ENCODE data around the gene UNCX.
"Not testable (repeated sequence)": the region's sequence is repeated elsewhere in the genome, so short reads cannot be mapped to it uniquely, and the experiment has no call there.

UNCX gene

DNA sequence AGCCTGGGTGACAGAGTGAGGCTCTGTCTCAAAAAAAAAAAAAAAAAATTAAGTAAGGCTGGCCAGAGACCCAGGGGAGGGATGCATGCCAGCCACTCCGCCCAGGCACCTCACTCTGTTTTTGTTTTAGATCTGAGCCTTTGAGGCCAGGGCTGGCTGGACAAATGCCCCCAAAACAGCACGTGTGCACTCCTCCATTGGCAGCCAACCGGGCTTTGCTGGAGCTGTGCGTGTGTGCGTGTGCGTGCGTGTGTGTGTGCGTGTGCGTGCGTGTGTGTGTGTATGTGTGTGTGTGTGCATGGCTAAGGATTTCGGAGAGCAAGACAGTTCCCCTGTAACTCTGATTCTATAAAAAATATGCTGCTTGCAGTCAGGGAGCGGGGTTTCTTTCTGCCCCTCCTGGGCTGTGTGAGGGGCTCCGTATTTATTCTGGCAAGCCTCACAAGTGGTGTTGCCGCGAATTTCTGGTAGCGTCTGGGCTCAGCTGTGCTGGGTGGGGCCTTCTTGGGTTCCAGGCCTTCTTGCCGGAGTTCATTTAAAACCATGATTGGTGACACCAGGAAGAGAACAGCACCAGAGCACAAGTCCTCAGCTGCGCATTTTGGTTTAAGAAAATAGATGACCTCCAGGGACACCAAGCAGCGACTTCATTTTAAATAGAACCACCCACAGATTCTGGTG is 28.1 kb upstream of the UNCX start:
- Histone ChIP-seq H3K36me3 (replicated peaks) (no peaks in the 10 kb centered on the region), H3K4me3 (ENCODE audit: low read depth, low read length) (no peak overlapping the region), H3K27me3 (replicated peaks) (peaks cover 9% of the 10 kb centered on the region), H3K27ac (no peak overlapping the region)
- in situ Hi-C loops (cut with HindIII; ENCODE audit: low pct_ligation_motif_present, low sequenced_read_pairs): no loop called here
- TF ChIP-seq, protein P1, sequence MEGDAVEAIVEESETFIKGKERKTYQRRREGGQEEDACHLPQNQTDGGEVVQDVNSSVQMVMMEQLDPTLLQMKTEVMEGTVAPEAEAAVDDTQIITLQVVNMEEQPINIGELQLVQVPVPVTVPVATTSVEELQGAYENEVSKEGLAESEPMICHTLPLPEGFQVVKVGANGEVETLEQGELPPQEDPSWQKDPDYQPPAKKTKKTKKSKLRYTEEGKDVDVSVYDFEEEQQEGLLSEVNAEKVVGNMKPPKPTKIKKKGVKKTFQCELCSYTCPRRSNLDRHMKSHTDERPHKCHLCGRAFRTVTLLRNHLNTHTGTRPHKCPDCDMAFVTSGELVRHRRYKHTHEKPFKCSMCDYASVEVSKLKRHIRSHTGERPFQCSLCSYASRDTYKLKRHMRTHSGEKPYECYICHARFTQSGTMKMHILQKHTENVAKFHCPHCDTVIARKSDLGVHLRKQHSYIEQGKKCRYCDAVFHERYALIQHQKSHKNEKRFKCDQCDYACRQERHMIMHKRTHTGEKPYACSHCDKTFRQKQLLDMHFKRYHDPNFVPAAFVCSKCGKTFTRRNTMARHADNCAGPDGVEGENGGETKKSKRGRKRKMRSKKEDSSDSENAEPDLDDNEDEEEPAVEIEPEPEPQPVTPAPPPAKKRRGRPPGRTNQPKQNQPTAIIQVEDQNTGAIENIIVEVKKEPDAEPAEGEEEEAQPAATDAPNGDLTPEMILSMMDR (IDR thresholded peaks at IDR 0.05; ENCODE audit: low read depth, low read length, missing control alignments): no peak
- DNase-seq: no peak

DNA sequence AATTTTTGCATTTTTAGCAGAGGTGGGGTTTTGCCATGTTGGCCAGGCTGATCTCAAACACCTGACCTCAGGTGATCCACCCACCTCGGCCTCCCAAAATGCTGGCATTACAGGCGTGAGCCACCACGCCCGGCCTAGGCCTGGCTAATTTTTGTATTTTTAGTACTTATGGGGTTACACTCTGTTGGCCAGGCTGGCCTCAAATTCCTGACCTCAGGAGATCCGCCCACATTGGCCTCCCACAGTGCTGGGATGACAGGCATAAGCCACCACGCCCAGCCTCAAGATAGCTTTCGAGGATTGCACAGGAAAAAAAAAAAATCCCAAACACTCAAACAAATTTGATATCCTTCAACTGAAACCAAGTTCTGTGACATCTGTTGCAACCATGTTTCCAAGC is 26.9 kb upstream of the UNCX start:
- in situ Hi-C loops (cut with HindIII; ENCODE audit: low pct_ligation_motif_present, low sequenced_read_pairs): not testable (repeated sequence)

DNA sequence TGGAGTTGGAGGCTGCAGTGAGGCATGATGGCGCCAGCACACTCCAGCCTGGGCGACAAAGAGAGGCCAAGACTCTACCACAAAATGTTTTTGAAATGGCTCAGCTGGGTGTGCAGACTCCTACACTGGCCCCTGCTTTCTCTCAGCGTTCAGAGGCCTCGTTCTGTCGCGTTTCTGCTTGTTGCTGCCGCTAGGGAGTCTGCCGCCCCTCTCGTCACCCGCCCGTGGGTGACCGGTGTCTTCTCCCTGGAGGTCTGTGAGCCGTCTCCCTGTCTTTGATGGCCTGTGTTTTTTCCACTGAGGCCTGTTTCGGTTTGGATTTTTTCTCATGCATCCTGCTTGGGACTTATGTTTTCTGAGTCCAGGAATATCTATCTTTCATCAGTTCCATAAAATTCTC is 23.6 kb upstream of the UNCX start:
- Histone ChIP-seq H3K4me3 (ENCODE audit: low read depth, low read length) (no peak overlapping the region), H3K27me3 (replicated peaks) (peaks cover 31% of the 10 kb centered on the region), H3K36me3 (replicated peaks) (no peaks in the 10 kb centered on the region), H3K27ac (no peak overlapping the region)
- DNase-seq: no peak
- TF ChIP-seq, protein P1 (IDR thresholded peaks at IDR 0.05; ENCODE audit: low read depth, low read length, missing control alignments): no peak
- in situ Hi-C loops (cut with HindIII; ENCODE audit: low pct_ligation_motif_present, low sequenced_read_pairs): no loop called here

More for the DNA sequence above, 26.9 kb upstream of the UNCX start:
- H3K4me3 ChIP-seq (ENCODE audit: low read depth, low read length); H3K36me3 ChIP-seq (replicated peaks); H3K27me3 ChIP-seq (replicated peaks); H3K27ac ChIP-seq; DNase-seq: not testable (repeated sequence)

DNA sequence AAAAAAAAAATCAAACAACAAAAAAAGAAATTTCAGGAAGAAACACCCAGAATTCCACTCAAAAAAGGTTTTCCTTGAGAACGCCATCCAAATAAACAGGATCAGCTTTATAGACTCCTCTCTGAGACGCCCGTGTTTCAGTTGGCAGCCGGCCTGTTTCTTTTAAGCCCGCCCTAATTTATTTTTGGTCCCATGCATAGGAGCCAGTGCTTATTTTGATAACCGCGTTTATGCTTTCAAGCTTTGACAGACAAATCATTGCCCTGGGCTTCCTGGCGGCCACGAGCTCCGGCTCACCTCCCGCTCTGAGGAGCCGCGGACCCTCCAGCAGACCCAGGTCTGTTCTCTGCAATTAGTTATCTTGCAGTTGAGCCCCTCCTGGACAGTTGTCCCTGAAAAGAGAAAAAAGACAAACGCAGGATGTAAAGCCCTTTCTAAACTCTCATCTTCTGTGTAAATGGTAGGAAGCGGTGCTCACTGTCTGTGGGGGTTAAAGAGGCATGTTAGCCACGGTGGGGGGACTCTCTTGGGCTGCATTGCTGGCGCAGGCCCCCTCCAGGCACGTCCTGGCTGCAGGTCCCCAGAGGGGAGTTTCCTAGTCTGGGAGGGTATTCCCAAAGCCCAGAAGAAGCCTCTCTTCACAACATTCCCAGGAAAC is 22.2 kb upstream of the UNCX start:
- in situ Hi-C loops (cut with HindIII; ENCODE audit: low pct_ligation_motif_present, low sequenced_read_pairs): no loop called here

DNA sequence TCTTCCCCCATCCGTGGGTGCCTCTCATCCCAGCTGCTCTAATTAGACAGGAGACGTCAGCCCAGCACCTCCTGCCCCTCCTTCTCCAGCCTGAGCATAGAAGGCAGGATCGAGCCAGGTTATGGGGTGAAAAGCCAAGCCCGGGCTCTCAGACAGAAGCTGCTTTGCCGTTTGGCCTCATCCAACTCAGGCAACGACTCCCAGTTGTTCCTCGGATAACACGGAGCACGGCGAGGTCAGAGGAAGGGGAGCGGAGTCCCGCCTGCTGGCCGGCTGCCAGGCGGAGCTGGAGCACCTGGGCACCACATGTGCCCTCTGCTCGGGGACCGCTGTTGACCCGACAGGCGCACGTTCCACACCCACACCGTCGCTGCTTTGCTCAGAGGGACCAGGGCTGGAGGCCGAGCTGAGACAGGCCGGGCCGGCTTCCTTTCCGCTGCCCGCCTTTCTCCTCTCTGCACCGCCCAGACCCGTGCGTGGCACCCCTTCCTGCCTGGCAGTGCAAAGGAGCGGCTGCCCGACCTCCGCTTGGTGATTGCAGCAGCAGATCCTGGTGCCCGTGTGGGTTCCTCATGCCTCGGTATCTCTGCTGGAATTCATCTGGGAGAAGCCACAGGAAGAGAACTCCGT is 21.6 kb upstream of the UNCX start:
- no peak overlapping the region for H3K4me3 ChIP-seq (ENCODE audit: low read depth, low read length)
- no peak overlapping the region for H3K27ac ChIP-seq
- in situ Hi-C loops (cut with HindIII; ENCODE audit: low pct_ligation_motif_present, low sequenced_read_pairs): no loop called here
- TF ChIP-seq, protein P1 (IDR thresholded peaks at IDR 0.05; ENCODE audit: low read depth, low read length, missing control alignments): no peak
- DNase-seq: no peak
- H3K27me3 ChIP-seq (replicated peaks): peaks cover 35% of the 10 kb centered on the region
- H3K36me3 ChIP-seq (replicated peaks): no peaks in the 10 kb centered on the region

More for the DNA sequence above, 22.2 kb upstream of the UNCX start:
- no peaks in the 10 kb centered on the region for H3K36me3 ChIP-seq (replicated peaks)
- no peak overlapping the region for H3K27ac ChIP-seq
- TF ChIP-seq, protein P1 (IDR thresholded peaks at IDR 0.05; ENCODE audit: low read depth, low read length, missing control alignments): no peak
- no peak for DNase-seq
- H3K4me3 ChIP-seq (ENCODE audit: low read depth, low read length): no peak overlapping the region
- peaks cover 35% of the 10 kb centered on the region for H3K27me3 ChIP-seq (replicated peaks)

DNA sequence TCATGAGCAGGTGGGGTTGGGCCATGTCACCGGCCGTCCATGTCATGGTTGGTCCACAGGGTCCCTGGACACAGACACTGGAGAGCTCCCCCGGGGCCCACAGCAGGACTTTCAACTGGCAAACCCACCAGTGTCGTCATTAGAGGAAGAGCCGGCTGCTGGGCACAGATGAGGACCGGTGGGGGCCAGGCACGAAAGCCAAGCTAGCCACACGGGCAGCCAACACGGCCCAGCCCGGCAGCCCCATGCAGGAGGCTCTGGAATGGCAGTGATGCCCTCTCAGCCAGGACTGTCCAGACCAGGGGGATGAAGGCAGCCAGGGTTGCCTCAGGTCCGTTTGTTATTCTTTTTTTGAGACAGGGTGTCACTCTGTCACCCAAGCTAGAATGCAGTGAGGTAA is 21.1 kb upstream of the UNCX start:
- peaks cover 35% of the 10 kb centered on the region for H3K27me3 ChIP-seq (replicated peaks)
- no peaks in the 10 kb centered on the region for H3K36me3 ChIP-seq (replicated peaks)
- in situ Hi-C loops (cut with HindIII; ENCODE audit: low pct_ligation_motif_present, low sequenced_read_pairs): no loop called here
- no peak overlapping the region for H3K27ac ChIP-seq
- TF ChIP-seq, protein P1 (IDR thresholded peaks at IDR 0.05; ENCODE audit: low read depth, low read length, missing control alignments): no peak
- no peak for DNase-seq
- H3K4me3 ChIP-seq (ENCODE audit: low read depth, low read length): no peak overlapping the region

DNA sequence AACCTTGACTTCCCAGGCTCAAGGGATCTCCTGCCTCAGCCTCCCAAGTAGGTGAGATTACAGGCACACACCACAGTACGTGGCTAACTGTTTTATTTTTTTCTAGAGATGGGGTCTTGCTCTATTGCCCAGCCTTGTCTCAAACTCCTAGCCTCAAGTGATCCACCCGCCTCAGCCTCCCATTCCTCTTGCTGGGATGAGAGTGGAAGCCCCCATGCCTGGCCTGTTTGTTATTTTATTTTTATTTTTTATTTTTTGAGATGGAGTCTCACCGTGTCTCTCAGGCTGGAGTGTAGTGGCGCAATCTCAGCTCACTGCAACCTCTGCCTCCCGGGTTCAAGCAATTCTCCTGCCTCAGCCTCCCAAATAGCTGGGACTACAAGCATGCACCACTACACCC is 20.6 kb upstream of the UNCX start:
- H3K4me3 ChIP-seq (ENCODE audit: low read depth, low read length); H3K27ac ChIP-seq; in situ Hi-C loops (cut with HindIII; ENCODE audit: low pct_ligation_motif_present, low sequenced_read_pairs); DNase-seq; H3K36me3 ChIP-seq (replicated peaks): not testable (repeated sequence)
- H3K27me3 ChIP-seq (replicated peaks): peaks cover 35% of the 10 kb centered on the region

All from brain microvascular endothelial cell (primary cell).